ENCODE measurements around the gene NPTX2. TPM values are rescaled to one million over a fixed set of nuclear protein-coding genes. Genes with fewer than 3 reads are reported as not detected.

NPTX2 gene
- total RNA-seq, 1 donor from 2014 or later = 5.1 TPM

DNA sequence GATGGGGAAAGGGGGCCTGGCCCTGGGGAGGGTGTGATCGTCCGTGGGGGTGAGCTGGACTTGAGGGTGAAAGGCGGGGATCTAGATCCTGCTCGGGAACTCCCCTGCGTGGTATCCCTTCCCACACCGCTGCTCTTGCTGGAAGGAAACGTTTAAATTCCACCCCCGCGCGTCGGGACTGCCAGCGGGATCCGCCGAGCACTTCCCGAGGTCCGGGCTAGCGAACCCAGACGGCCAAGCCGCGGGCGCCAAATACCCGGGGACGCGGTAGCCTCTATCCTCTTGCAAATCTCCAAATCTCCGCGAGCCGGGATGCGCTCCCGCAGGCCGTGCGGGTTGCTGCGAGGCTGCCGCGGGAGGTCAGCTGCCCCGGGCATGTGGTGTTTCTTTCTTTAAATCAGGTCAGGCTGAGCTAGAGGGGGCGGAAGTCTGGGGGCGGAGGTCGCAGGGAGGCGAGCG is 904 bp downstream of the NPTX2 start:
- Mint-ChIP-seq H3K9me3 (ENCODE audit: unreplicated experiment) (no peaks in the 10 kb centered on the region), H3K4me3 (ENCODE audit: unreplicated experiment) (peak overlapping the region; percentile 65), H3K4me1 (ENCODE audit: unreplicated experiment) (peaks cover 19% of the 10 kb centered on the region), H3K36me3 (ENCODE audit: unreplicated experiment) (no peaks in the 10 kb centered on the region), H3K27ac (ENCODE audit: unreplicated experiment) (no peak overlapping the region), H3K27me3 (ENCODE audit: unreplicated experiment) (peaks cover 41% of the 10 kb centered on the region)
- TF ChIP-seq CTCF (IDR thresholded peaks at IDR 0.05) = no peak
- DNase-seq (ENCODE audit: extremely low spot score, unreplicated experiment) = no peak

GRCh38 chr7:98618786-98619185 is 1.7 kb downstream of the NPTX2 start:
- Mint-ChIP-seq H3K36me3 (ENCODE audit: unreplicated experiment) (no peaks in the 10 kb centered on the region), H3K27ac (ENCODE audit: unreplicated experiment) (no peak overlapping the region), H3K4me1 (ENCODE audit: unreplicated experiment) (peaks cover 19% of the 10 kb centered on the region), H3K27me3 (ENCODE audit: unreplicated experiment) (peaks cover 39% of the 10 kb centered on the region), H3K4me3 (ENCODE audit: unreplicated experiment) (peak overlapping the region; percentile 35), H3K9me3 (ENCODE audit: unreplicated experiment) (no peaks in the 10 kb centered on the region)
- DNase-seq (ENCODE audit: extremely low spot score, unreplicated experiment) = no peak
- no peak for TF ChIP-seq CTCF (IDR thresholded peaks at IDR 0.05)

DNA sequence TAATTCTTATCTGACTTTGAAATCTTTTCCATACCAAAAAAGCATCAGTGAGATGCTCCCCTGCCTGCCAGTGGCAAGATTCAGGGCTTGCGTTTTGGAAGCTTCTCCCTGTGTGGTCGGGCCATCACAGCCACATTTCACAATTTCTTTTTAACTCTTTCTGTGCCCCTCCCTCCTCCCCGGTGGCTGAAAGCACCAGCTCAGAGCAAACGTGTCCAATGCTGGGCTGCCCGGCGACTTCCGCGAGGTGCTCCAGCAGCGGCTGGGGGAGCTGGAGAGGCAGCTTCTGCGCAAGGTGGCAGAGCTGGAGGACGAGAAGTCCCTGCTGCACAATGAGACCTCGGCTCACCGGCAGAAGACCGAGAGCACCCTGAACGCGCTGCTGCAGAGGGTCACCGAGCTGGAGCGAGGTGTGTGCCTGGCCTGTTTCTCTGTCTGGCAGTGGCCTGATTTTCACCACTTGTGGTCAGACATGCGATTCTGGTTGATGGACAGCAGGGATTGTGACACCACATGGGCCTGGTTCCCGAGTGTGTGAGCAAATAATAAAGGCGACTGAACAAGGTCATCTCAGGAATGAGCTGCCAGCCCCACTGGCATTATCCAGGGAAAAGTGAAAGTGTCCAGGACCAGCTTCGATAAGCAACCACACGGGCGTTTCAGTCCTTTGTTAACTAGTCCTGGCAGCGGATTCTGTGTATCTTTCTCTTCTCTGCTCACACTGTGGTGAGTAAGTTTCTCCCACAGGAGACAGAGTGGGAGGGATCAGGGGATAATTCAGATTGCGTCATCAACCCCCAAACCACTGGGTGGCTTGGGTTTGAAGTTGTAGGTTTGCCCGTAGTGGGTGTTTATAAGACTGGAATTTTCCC is 2.6 kb downstream of the NPTX2 start:
- Mint-ChIP-seq H3K36me3 (ENCODE audit: unreplicated experiment) (no peaks in the 10 kb centered on the region), H3K27ac (ENCODE audit: unreplicated experiment) (no peak overlapping the region), H3K27me3 (ENCODE audit: unreplicated experiment) (peaks cover 38% of the 10 kb centered on the region), H3K4me1 (ENCODE audit: unreplicated experiment) (peaks cover 19% of the 10 kb centered on the region), H3K9me3 (ENCODE audit: unreplicated experiment) (no peaks in the 10 kb centered on the region), H3K4me3 (ENCODE audit: unreplicated experiment) (peak overlapping the region; percentile 27)
- TF ChIP-seq CTCF (IDR thresholded peaks at IDR 0.05) = no peak
- DNase-seq (ENCODE audit: extremely low spot score, unreplicated experiment) = no peak

DNA sequence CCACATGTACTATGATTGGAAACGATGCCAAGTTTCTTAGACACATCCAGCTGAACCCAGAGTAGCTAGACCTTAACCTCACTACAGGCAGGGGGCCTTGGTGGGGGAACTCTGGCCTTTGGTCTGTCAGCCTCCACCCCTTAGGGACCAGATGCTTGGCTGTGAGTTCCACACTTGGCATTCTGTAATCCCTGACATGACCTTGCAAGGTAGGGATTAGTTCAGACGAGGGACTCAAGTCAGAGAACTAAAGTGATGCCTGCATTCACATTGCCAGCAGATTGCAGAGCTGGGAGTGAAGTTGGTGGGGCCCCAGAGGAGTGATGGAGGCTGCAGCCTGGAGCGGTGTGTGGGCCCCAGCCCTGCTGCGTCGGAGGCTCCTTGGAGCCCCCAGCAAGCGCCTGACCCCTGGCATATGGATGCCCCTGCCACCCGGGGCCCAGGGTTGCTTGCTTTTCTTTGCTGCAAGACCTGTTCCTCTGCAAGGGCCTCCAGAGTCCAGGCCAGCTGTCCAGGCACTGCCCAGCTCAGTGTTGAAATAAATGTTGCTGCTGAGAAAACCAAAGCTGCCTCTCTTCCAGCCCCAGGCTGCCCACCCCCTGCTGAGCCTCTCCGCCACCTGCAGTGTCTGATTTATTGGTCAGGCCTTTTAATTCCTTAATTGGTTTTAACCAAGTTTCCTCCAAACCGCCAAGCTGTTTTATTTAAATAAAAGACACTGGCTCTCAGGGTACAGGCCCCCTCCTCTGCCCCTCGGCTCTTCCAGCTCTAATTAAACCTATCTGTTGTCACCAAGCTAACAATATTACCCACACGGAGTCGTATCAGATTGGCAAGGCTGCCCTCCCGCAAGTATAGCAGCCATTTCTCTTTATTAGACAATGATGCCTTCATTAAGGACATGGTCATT is 4.7 kb downstream of the NPTX2 start:
- Mint-ChIP-seq H3K4me3 (ENCODE audit: unreplicated experiment) (no peak overlapping the region), H3K27me3 (ENCODE audit: unreplicated experiment) (peaks cover 24% of the 10 kb centered on the region), H3K36me3 (ENCODE audit: unreplicated experiment) (no peaks in the 10 kb centered on the region), H3K4me1 (ENCODE audit: unreplicated experiment) (peaks cover 19% of the 10 kb centered on the region), H3K9me3 (ENCODE audit: unreplicated experiment) (no peaks in the 10 kb centered on the region), H3K27ac (ENCODE audit: unreplicated experiment) (no peak overlapping the region)
- no peak for TF ChIP-seq CTCF (IDR thresholded peaks at IDR 0.05)
- DNase-seq (ENCODE audit: extremely low spot score, unreplicated experiment) = no peak

DNA sequence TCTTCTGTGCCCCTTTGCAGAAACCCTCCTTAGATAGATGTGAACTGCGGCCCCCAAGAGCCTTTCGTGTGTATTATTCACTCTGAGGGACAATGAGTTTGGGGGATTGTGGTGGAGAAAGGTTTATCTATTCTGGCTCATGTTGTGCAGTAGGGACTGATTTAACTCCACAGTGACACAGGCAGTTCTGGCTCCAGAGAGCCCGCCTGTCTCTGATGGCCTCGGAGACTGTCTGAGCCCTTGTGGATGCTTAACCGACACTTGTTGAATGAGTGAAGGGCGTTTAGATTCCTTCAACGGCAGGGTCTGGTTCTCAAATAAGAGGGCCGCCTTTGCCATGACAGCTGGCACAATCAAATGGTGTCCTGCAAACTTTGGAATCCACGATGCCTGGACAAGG is 5.8 kb downstream of the NPTX2 start:
- Mint-ChIP-seq H3K27me3 (ENCODE audit: unreplicated experiment) (peaks cover 24% of the 10 kb centered on the region), H3K36me3 (ENCODE audit: unreplicated experiment) (no peaks in the 10 kb centered on the region), H3K27ac (ENCODE audit: unreplicated experiment) (no peak overlapping the region), H3K9me3 (ENCODE audit: unreplicated experiment) (no peaks in the 10 kb centered on the region), H3K4me1 (ENCODE audit: unreplicated experiment) (peaks cover 17% of the 10 kb centered on the region), H3K4me3 (ENCODE audit: unreplicated experiment) (no peak overlapping the region)
- DNase-seq (ENCODE audit: extremely low spot score, unreplicated experiment) = no peak
- TF ChIP-seq CTCF (IDR thresholded peaks at IDR 0.05) = no peak

Measured in osteocyte (in vitro differentiated cells).